ENCODE data around the gene RPL29. TPM values are rescaled to one million over a fixed set of nuclear protein-coding genes. Genes with fewer than 3 reads are reported as not detected.

The RPL29 gene
- total and polyA plus RNA-seq, 2 of the 13 experiments (the other 11 are each of a cell fraction or from before 2014, with no cell fraction given): 1,348 to 2,263 TPM

GRCh38 chr3:52023101-52023770 is 27.5 kb upstream of the RPL29 start:
- TF ChIP-seq ZFP37 (CRISPR knock-in tag; IDR thresholded peaks at IDR 0.05; ENCODE audit: borderline replicate concordance): no peak
- TF ChIP-seq ZNF768 (CRISPR knock-in tag; IDR thresholded peaks at IDR 0.05): no peak
- no peak for TF ChIP-seq ZNF3 (CRISPR knock-in tag; IDR thresholded peaks at IDR 0.05)
- no peak for TF ChIP-seq GPBP1L1 (CRISPR knock-in tag; IDR thresholded peaks at IDR 0.05)
- TF ChIP-seq ZNF24 (IDR thresholded peaks at IDR 0.05): peak; percentile 56; the same call in 1 of the 2 replicates
- TF ChIP-seq PAWR (CRISPR knock-in tag; IDR thresholded peaks at IDR 0.05; ENCODE audit: borderline replicate concordance): no peak
- TF ChIP-seq ZNF275 (CRISPR knock-in tag; IDR thresholded peaks at IDR 0.05; ENCODE audit: borderline replicate concordance): no peak
- no peak for TF ChIP-seq TEAD2 (CRISPR knock-in tag; IDR thresholded peaks at IDR 0.05)
- Histone ChIP-seq H3K4me3 (replicated peaks in 1 of 3; ENCODE audit: insufficient read depth in 1 of 3, low read depth in 2 of 3, low read length in 3 of 3) (no peak overlapping the region), H3K9ac (ENCODE audit: insufficient read depth, low read depth, low read length) (no peak overlapping the region), H3K36me3 (replicated peaks in 1 of 2; ENCODE audit: control insufficient read depth in 1 of 2, insufficient read depth in 2 of 2, low read length in 2 of 2) (no peaks in the 10 kb centered on the region), H3K79me2 (ENCODE audit: insufficient read depth, low read length) (no peaks in the 10 kb centered on the region), H3K27me3 (ENCODE audit: control insufficient read depth in 1 of 2, insufficient read depth in 2 of 2, low read length in 2 of 2) (peaks cover 0 to 58% of the 10 kb centered on the region in 2 experiments; a peak in 4 of 5 replicates), H4K20me1 (ENCODE audit: insufficient read depth, low read length) (no peaks in the 10 kb centered on the region), H3K4me1 (ENCODE audit: insufficient read depth, low read length) (peaks cover 53% of the 10 kb centered on the region), H3K27ac (ENCODE audit: extremely low read length, insufficient read depth, low read length) (no peak overlapping the region), H2AFZ (ENCODE audit: low read length) (no peak overlapping the region), H3K4me2 (ENCODE audit: low read depth, low read length) (no peak overlapping the region), H3K9me3 (ENCODE audit: low read length) (no peaks in the 10 kb centered on the region)
- WGBS (ENCODE audit: low lambda C conversion rate): 42% methylated on average over 2 of the region's 3 CpGs
- FAIRE-seq (no peak), ATAC-seq (no peak), DNase-seq (ENCODE audit: low spot score) (no peak)
- POLR2A ChIA-PET: no interaction called here
- intact Hi-C loops (cut with micrococcal nuclease; ENCODE audit: unreplicated experiment): no loop called here
- CTCF ChIA-PET (ENCODE audit: low intra/inter-chr PET ratio, low total read pairs): no interaction called here
- no TSS peak for BruUV-seq (replicated peaks)
- in situ Hi-C loops (cut with HindIII; ENCODE audit: extremely low pct_ligation_motif_present, low pct_unique_long_range_greater_than_20kb): no loop called here

Data from HepG2 (cell line).